B cell (primary cell): ENCODE measurements around the gene KLHL17. TPM values are rescaled to one million over a fixed set of nuclear protein-coding genes. Genes with fewer than 3 reads are reported as not detected.

Experiments used
- ATAC-seq: fragments of 200-7000 bp; cut with Tn5 transposase; one replicate; pipeline ENCODE4 v1.10.0; 2021; ENCODE audit warnings: low read depth, mild to moderate bottlenecking, moderate number of reproducible peaks, moderate library complexity
- CTCF ChIA-PET: fragments of 350-600 bp; sonication (Branson Sonifier 250); formaldehyde crosslinking; loops from one replicate; lab custom pipeline; 2021; ENCODE audit warnings: antibody characterized with exemption, inconsistent platforms; lab: Charles Lee
- POLR2A ChIA-PET: fragments of 350-600 bp; sonication (Branson Sonifier 250); formaldehyde crosslinking; loops from one replicate; lab custom pipeline; 2021; ENCODE audit warnings: antibody characterized with exemption; lab: Charles Lee
- DNase-seq: peaks from one replicate; pipeline ENCODE4 v3.0.0; 2013
- H2AFZ ChIP-seq: 2 replicates; pipeline ENCODE4 v1.6.1; 2012; ENCODE audit warnings: mild to moderate bottlenecking, low read depth, low read length; ENCODE audit not compliant: insufficient read depth, poor library complexity, severe bottlenecking
- H3K27ac ChIP-seq, 2 donors: 1 replicate in 1 of 2; 2 replicates in 1 of 2; pipeline ENCODE4 v1.5.1; 2012 to 2013; ENCODE audit warnings: low read length in 2 of 2, mild to moderate bottlenecking in 2 of 2, moderate library complexity in 1 of 2
- H3K27me3 ChIP-seq, 4 experiments: fragments of 200-600 bp in 1 of 4; sonication (generic) in 1 of 4; replicated peaks in 1 of 4; 1 replicate in 2 of 4; 2 replicates in 2 of 4; pipeline versions ENCODE4 v1.6.1 to v1.7.0; 2013 to 2016; ENCODE audit warnings: low read length in 3 of 4, mild to moderate bottlenecking in 2 of 4, mixed read lengths in 1 of 4, moderate library complexity in 1 of 4; ENCODE audit not compliant: insufficient read depth in 4 of 4, control insufficient read depth in 3 of 4; ENCODE audit errors: control extremely low read depth in 1 of 4
- H3K36me3 ChIP-seq, 2 experiments: replicated peaks in 1 of 2; 1 replicate in 1 of 2; 2 replicates in 1 of 2; pipeline versions ENCODE4 v1.6.1 to v1.7.1; 2013; ENCODE audit warnings: low read length in 1 of 2; ENCODE audit not compliant: insufficient read depth in 2 of 2, control insufficient read depth in 1 of 2; ENCODE audit errors: control extremely low read depth in 1 of 2, extremely low read depth in 1 of 2
- H3K4me1 ChIP-seq, 2 donors: fragments of 200-600 bp in 1 of 2; sonication (generic) in 1 of 2; 1 replicate in 1 of 2; 2 replicates in 1 of 2; pipeline versions ENCODE4 v1.5.1 to v1.6.1; 2013 to 2017; ENCODE audit warnings: low read length in 2 of 2; ENCODE audit not compliant: control insufficient read depth in 2 of 2, insufficient read depth in 2 of 2
- H3K4me2 ChIP-seq: replicated peaks from 2 replicates; pipeline ENCODE3; 2012; ENCODE audit warnings: mild to moderate bottlenecking, low read depth, low read length; ENCODE audit not compliant: poor library complexity, severe bottlenecking
- H3K4me3 ChIP-seq, 5 experiments: fragments of 200-600 bp in 1 of 5; sonication (generic) in 1 of 5; 1 replicate in 3 of 5; 2 replicates in 2 of 5; pipeline versions ENCODE4 v1.5.1 to v1.7.0; 2011 to 2016; ENCODE audit warnings: low read length in 4 of 5, mild to moderate bottlenecking in 4 of 5, low read depth in 2 of 5, control low read depth in 1 of 5, moderate library complexity in 1 of 5; ENCODE audit not compliant: insufficient read depth in 1 of 5; ENCODE audit errors: control extremely low read depth in 1 of 5, extremely low read depth in 1 of 5
- H3K79me2 ChIP-seq: fragments of 200-600 bp; sonication (generic); one replicate; pipeline ENCODE4 v1.6.0; 2016; ENCODE audit warnings: low read length; ENCODE audit not compliant: control insufficient read depth, insufficient read depth
- H3K9ac ChIP-seq: fragments of 200-600 bp; sonication (generic); 2 replicates; pipeline ENCODE4 v1.6.1; 2017; ENCODE audit warnings: mild to moderate bottlenecking, low read length, moderate library complexity
- H3K9me3 ChIP-seq, 3 donors: one replicate each; pipeline versions ENCODE4 v1.6.1 to v1.7.1; 2013; ENCODE audit warnings: low read length in 2 of 3; ENCODE audit not compliant: control insufficient read depth in 2 of 3, insufficient read depth in 1 of 3; ENCODE audit errors: control extremely low read depth in 1 of 3
- H4K20me1 ChIP-seq: 2 replicates; pipeline ENCODE4 v1.6.0; 2012; ENCODE audit warnings: mild to moderate bottlenecking, low read length; ENCODE audit not compliant: insufficient read depth, control insufficient read depth, poor library complexity, severe bottlenecking
- H3K27ac Mint-ChIP-seq: one replicate; pipeline ENCODE4 v1.8.0; 2021; ENCODE audit warnings: mixed read lengths
- H3K27me3 Mint-ChIP-seq: one replicate; pipeline ENCODE4 v1.8.0; 2021; ENCODE audit warnings: mixed read lengths
- H3K4me1 Mint-ChIP-seq: one replicate; pipeline ENCODE4 v1.8.0; 2021; ENCODE audit warnings: mixed read lengths
- H3K4me3 Mint-ChIP-seq: one replicate; pipeline ENCODE4 v1.8.0; 2021; ENCODE audit warnings: mixed read lengths
- H3K9me3 Mint-ChIP-seq: one replicate; pipeline ENCODE4 v1.8.0; 2022; ENCODE audit warnings: mixed read lengths; ENCODE audit not compliant: insufficient read depth
- EZH2 ChIP-seq: IDR thresholded peaks from 2 replicates; pipeline ENCODE4 v1.6.1; 2012; ENCODE audit warnings: borderline replicate concordance, low read depth, mild to moderate bottlenecking, moderate library complexity, low read length; ENCODE audit not compliant: insufficient read depth, poor library complexity, severe bottlenecking
- WGBS: methylation state at CpG from one replicate; pipeline ENCODE4 v1.1.5; 2013; ENCODE audit warnings: missing lambda C conversion rate; ENCODE audit not compliant: insufficient coverage; 5-methylcytosine and 5-hydroxymethylcytosine counted together
- intact Hi-C: fragments of 100-400 bp; cut with micrococcal nuclease; formaldehyde crosslinking; loops from one replicate; pipeline ENCODE4 v1.10.0; 2022
- polyA plus RNA-seq: library from polyadenylated mRNA; depleted of rRNA; stranded (reverse); fragments of >200 nt; gene quantifications from 2 replicates; pipeline ENCODE4 v1.2.3, GENCODE V29; 2012
- total RNA-seq, 2 donors: library from RNA; stranded (reverse); fragments of 120-200 nt in 1 of 2; gene quantifications; 1 replicate in 1 of 2; 2 replicates in 1 of 2; pipeline versions ENCODE4 v1.2.3 to v1.2.4, GENCODE V29; 2013 to 2022
- TF ChIP-seq, protein P1 (sequence below): fragments of 200-600 bp; IDR thresholded peaks from one replicate; pipeline ENCODE4 v1.8.0; 2022; ENCODE audit warnings: antibody characterized with exemption, mild to moderate bottlenecking

KLHL17 gene
- total and polyA plus RNA-seq, 2 donors (not counting 1 experiment from before 2014, with no cell fraction given), result 30.1 to 57.5 TPM

DNA sequence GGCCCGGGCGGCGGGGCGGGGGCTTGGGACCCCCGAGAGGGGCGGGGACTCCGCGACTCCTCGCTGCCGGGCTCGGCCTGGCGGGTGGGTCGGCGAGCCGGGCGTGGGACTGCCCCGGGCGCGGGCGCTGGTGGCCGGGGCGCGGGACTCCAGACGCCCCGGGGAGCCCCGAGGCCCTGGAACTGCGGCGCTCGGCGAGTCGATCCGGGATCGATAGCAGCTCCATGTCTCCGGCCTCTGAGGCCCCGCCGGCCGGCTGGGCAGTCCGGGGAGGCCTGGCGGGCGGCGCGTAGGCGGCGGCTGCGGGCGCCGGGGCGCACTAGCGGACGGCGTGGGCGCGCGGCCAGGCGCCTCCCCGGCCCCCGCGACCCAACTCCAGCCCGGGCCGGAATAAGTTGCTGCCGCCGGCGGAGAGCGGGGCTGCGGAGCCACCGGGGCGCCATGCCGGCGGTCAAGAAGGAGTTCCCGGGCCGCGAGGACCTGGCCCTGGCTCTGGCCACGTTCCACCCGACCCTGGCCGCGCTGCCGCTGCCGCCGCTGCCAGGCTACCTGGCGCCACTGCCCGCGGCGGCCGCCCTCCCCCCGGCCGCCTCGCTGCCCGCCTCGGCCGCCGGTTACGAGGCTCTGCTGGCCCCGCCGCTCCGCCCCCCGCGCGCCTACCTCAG, 36.3 kb upstream of the KLHL17 start:
- Histone ChIP-seq H3K79me2 (no peaks in the 10 kb centered on the region), H3K36me3 (no peaks in the 10 kb centered on the region), H4K20me1 (no peaks in the 10 kb centered on the region), H3K27ac (no peak overlapping the region), H3K27me3 (peaks cover 0 to 79% (median 39%) of the 10 kb centered on the region in 4 experiments), H3K9me3 (peaks cover 0 to 18% (median 0%) of the 10 kb centered on the region in 3 donors), H3K4me3 (peak overlapping the region in 3 of 5 experiments; percentile 38 to 58 (median 42)), H3K9ac (peak overlapping the region; percentile 54), H3K4me2 (peak overlapping the region; percentile 90), H3K4me1 (peaks cover 35 to 49% of the 10 kb centered on the region in 2 donors), H2AFZ (peak overlapping the region; percentile 54)
- TF ChIP-seq, protein P1, sequence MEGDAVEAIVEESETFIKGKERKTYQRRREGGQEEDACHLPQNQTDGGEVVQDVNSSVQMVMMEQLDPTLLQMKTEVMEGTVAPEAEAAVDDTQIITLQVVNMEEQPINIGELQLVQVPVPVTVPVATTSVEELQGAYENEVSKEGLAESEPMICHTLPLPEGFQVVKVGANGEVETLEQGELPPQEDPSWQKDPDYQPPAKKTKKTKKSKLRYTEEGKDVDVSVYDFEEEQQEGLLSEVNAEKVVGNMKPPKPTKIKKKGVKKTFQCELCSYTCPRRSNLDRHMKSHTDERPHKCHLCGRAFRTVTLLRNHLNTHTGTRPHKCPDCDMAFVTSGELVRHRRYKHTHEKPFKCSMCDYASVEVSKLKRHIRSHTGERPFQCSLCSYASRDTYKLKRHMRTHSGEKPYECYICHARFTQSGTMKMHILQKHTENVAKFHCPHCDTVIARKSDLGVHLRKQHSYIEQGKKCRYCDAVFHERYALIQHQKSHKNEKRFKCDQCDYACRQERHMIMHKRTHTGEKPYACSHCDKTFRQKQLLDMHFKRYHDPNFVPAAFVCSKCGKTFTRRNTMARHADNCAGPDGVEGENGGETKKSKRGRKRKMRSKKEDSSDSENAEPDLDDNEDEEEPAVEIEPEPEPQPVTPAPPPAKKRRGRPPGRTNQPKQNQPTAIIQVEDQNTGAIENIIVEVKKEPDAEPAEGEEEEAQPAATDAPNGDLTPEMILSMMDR, result no peak
- TF ChIP-seq EZH2, result no peak
- intact Hi-C loops, result no loop called here
- peaks cover 43% of the 10 kb centered on the region for H3K27me3 Mint-ChIP-seq
- peak overlapping the region; percentile 63 for H3K4me3 Mint-ChIP-seq
- CTCF ChIA-PET, result no interaction called here
- H3K9me3 Mint-ChIP-seq, result no peaks in the 10 kb centered on the region
- H3K27ac Mint-ChIP-seq, result no peak overlapping the region
- H3K4me1 Mint-ChIP-seq, result peaks cover 24% of the 10 kb centered on the region
- POLR2A ChIA-PET, result no interaction called here
- no peak for ATAC-seq
- DNase-seq, result peak; percentile 41
- WGBS, result under 1% methylated on average over 98 of the region's 98 CpGs
